Stimulated activated CD4-positive, alpha-beta T cell treated with anti-CD3 and anti-CD28 coated beads, Interleukin-12 subunit alpha, Interleukin-12 subunit beta, amount 100 ng/mL, for 24 hours (primary cell): ENCODE data around the gene NOBOX.
"Not testable (repeated sequence)": the region's sequence is repeated elsewhere in the genome, so short reads cannot be mapped to it uniquely, and the experiment has no call there.

Source experiments
- DNase-seq, 2 experiments: peaks; one replicate each; pipeline ENCODE4 v3.0.0-alpha.2; 2020; ENCODE audit warnings: low read depth in 2 of 2

The NOBOX gene

GRCh38 chr7:144391823-144392255 lies 11.7 kb downstream of the NOBOX start:
- no peak for DNase-seq

DNA sequence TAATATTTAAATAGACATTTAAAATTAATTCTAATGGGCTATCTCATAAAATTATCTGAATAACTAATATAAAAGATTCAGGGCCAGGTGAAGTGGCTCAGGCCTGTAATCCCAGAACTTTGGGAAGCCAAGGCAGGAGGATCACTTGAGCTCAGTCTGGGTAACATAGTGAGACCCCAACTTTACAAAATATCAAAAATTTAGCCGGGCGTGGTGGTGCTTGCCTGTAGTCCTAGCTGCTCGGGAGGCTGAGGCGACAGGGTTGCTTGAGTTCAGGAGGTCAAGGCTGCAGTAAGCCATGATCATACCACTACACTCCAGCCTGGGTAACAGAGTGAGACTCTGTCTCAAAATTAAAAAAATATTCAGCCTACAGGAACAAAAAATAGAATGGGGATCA lies 12.5 kb downstream of the NOBOX start:
- no peak for DNase-seq

DNA sequence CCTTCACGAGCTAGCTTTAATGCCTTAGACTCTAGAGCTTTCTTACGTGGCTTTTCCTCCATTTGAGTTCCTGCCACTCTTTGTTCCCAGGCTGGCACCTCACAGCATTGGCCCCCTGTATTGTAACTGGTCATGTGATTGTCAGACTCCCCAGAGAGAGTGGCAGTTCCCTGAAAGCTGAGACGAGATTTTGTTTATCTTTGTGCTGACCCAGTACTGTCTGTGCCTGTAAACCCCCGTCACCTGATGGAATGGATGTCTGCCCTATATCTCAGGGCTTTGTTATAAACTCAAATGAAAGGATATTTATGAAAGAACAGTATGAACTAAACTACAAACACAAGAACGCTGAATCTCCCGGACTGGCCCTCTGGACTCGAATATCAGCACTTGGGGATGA lies 13.0 kb downstream of the NOBOX start:
- no peak for DNase-seq

GRCh38 chr7:144388950-144389349 lies 14.5 kb downstream of the NOBOX start:
- DNase-seq: no peak

DNA sequence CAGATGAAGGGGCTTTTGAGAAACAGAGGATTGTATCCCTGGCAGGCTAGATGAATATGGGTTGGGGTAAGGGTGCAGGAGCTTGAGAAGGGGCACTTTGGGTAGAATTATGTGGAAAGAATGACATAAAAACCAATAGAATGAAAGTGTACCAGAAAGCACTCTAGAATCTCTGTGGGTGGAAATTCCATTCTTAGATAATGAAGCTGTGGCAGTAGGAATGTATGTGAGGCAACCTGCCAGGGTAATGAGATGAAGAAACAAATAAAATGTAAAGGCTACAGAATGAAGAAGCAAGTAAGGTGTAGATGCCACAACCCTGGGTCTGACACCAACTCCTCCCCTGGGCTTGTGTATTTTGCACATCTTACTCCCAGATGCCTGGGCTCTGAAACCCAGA lies 16.8 kb downstream of the NOBOX start:
- DNase-seq: no peak

DNA sequence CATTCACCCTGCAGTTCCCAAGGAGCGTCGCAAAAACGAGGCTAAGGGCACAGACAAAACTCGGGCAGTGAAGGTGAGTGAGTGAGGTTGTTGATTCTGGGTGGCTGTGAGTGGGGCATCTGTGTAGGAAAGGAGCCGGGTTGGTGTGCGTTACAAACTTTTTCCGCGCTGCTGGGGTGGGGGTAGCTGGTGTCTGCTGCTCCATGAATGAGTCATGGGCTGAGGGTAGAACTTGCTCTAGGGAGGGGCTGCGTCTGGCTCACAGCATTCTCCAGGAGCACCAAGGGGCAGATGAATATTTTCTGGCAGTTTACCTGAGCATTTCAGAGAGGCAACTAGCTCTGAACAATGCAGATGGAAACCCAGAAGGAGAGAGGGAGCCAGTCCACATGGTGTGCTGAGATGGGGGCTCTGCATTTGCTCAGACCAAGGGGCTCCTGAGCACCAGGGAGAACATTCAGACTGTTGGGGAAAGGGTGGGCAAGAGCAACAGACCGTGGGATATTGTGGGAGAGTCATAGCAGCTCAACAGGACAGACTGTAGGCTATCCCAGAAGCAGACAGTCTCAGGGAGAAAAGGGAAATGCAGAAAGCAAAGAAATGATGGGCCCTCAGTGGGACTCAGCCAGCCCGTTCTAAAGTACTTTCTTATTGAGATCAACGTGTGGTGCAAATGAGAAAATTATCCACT lies 18.8 kb downstream of the NOBOX start:
- peak; percentile 23 to 53 for DNase-seq

GRCh38 chr7:144384071-144384470 lies 19.4 kb downstream of the NOBOX start:
- no peak for DNase-seq

GRCh38 chr7:144379776-144380384 lies 23.6 kb downstream of the NOBOX start:
- no peak for DNase-seq

DNA sequence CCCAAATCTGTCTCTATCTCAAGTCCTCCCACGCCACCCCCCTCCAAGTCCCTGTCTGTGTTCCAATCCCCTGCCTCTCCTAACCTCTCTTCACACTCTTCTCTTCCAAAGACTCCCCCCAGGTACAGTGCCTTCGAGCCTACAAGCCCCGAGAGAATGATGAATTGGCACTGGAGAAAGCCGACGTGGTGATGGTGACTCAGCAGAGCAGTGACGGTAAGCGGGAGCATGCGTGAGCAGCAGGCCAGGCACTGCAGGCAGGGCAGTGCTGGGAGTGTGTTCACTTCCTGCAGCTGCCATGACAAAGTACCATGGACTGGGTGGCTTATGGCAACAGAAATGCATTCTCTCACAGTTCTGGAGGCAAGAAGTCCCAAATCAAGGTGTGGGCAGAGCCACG lies 24.8 kb downstream of the NOBOX start:
- no peak for DNase-seq

GRCh38 chr7:144369221-144369620 lies 34.3 kb downstream of the NOBOX start:
- DNase-seq: not testable (repeated sequence)

DNA sequence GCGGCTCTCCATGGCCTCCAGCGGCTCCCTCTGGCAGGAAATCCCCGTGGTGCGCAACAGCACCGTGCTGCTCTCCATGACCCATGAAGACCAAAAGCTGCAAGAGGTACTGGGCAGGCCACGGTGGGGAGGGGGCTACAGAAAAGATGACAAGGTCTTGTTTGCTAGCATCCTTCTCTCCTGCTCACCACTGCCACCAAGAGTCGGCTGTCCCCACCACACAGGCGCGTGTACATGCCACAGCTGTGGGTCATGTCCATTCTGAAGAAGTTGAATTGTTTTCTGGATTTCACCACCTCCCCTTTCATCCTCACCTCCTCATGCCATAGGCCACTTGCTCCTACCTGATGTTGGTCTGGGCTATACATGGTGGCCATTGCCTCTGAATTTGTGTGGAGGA lies 36.2 kb downstream of the NOBOX start:
- DNase-seq: not testable (repeated sequence)

DNA sequence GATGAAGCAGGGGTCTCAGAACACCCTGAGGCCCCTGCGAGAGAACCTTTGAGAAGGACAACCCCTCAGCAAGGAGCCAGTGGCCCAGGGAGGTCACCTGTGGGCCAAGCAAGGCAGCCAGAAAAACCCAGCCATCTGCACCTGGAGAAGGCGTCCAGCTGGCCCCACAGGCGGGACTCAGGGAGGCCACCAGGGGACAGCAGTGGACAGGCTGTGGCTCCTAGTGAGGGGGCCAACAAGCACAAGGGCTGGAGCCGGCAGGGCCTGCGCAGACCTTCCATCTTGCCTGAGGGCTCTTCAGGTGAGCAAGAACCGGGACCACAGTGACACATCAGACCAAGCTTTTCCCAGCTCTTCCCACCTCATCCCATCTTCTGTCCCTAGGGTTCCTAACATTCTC lies 38.0 kb downstream of the NOBOX start:
- DNase-seq: not testable (repeated sequence)

GRCh38 chr7:144362061-144362460 lies 41.4 kb downstream of the NOBOX start:
- not testable (repeated sequence) for DNase-seq

DNA sequence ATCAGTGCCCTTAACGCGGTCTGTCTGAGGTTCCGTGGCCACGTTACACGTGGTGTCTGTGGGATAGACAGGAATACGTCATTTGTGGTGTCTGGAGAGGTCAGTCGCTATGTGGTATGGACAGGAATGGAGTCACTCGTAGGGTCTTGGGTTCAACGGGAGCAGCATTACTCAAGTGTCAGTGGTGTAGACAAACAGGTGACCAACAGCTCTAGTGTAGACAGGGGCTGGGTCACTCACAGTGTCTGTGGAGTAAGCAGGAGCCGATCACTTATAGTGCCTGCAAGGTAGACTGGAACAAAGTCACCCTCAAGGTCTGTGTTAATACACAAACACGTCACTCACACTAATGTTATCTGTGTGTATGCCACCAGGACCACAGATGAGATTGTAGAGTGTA lies 46.6 kb downstream of the NOBOX start:
- DNase-seq: not testable (repeated sequence)

DNA sequence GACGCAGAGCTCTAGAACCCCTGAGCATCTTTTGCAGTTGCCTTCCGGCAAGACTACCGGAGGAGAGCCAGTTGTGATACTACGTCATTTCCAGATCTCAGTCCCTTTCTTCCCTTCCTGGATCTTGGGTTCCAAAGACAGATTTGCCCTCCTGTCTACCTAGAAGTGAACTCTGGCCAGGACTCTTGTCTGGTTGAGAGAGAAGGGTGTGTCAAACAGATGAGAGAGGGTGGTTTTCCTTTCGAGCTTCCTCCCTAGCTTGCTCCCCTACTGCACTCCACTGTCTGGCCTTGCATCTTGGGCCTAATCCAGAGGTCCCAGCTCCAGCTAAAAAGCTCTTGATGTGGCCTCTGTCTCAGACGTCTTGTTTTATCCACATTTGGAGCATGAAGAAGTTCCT lies 47.3 kb downstream of the NOBOX start:
- not testable (repeated sequence) for DNase-seq

GRCh38 chr7:144355176-144355822 lies 48.2 kb downstream of the NOBOX start, which contains the start of gene ARHGEF5:
Gene ARHGEF5, plus strand, starts transcription at chr7:144355402. Its CDS starts 7,268 bp downstream, at chr7:144362670.
- DNase-seq: not testable (repeated sequence)

GRCh38 chr7:144351667-144352066 lies 51.8 kb downstream of the NOBOX start:
- DNase-seq: not testable (repeated sequence)

DNA sequence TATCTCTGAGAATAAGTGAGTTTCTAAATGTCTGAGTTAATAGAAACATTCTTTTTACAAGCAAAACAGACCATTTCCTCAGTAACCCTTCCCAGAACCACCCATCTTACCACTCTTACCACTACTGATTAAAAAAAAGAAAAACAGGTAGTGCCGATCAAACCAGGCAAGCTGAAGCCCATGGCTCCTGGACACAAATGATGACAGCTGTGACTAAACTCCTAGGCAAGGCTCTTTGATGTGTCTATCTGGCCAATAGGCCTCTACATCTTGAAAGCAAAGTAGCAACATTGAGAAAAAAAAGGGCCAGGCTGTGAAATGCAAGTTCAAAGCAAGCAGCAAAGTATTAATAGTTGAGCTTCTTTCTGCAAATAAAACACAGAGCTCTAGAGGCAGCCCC lies 54.9 kb downstream of the NOBOX start:
- not testable (repeated sequence) for DNase-seq
